AG08395 (cell line): Measurements from ENCODE around the gene CEL.
"Not testable (repeated sequence)": the region's sequence is repeated elsewhere in the genome, so short reads cannot be mapped to it uniquely, and the experiment has no call there.

Experiments
- DNase-seq: peaks from one replicate; pipeline ENCODE4 v3.0.0; 2012; ENCODE audit warnings: mixed read lengths, low spot score

The CEL gene

DNA sequence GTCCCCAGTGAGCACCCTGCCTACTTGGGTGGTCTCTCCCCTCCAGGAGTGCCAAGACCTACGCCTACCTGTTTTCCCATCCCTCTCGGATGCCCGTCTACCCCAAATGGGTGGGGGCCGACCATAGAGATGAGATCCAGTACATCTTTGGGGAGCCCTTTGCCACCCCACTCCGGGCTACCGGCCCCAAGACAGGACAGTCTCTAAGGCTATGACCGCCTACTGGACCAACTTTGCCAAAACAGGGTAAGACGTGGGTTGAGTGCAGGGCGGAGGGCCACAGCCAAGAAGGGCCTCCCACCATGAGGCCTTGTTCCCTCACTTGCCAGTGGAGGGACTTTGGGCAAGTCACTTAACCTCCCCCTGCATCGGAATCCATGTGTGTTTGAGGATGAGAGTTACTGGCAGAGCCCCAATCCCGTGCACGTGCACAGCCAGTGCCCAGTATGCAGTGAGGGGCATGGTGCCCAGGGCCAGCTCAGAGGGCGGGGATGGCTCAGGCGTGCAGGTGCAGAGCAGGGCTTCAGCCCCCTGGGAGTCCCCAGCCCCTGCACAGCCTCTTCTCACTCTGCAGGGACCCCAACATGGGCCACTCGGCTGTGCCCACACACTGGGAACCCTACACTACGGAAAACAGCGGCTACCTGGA lies 24.6 kb downstream of the CEL start:
- DNase-seq: not testable (repeated sequence)

DNA sequence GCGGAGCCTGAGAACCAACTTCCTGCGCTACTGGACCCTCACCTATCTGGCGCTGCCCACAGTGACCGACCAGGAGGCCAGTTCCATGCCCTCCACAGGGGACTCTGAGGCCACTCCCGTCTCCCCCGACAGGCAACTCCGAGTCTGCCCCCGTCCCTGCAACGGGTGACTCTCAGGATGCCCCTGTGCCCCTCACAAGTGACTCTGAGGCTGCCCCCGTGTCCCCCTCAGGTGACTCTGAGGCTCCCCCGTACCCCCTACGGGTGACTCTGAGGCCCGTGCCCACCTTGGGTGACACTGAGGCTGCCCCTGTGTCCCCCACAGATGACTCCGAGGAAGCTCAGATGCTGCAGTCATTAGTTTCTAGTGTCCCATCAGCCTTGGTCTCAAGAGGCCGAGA lies 25.1 kb downstream of the CEL start:
- DNase-seq: no peak

DNA sequence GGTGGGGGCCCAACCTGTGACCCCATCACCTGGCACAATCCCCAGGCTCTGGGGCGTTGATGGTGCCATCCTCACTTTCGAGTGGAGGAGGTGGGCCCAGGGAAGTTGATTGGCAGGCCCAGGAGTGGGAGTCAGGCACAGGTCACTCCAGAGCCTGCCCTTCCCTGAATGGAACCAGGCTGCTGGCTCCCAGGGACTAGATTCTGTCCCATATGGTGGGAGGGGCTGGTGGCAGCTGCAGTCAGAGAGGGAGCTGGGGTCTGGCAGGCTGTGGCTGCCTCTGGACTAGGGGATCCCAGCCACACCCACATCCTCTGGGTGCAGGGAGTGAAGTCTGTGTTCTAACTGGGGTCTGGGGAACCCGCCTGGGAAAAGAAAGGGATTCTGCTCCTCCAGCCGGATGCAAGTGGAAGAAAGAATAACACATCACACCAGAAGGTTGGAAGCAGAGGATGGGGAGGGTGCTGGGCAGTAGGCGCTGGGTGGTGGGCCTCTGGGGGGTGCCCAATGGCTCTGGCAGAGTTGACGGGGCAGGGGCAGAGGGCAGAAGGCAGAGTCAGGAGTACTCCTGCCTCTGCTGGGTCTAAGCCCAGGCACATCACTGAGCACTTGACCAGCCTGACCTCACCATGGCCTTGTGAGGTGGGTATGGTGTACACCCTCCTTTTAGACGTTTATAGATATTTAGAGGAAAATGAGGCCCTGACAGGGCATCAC lies 25.8 kb downstream of the CEL start:
- no peak for DNase-seq

DNA sequence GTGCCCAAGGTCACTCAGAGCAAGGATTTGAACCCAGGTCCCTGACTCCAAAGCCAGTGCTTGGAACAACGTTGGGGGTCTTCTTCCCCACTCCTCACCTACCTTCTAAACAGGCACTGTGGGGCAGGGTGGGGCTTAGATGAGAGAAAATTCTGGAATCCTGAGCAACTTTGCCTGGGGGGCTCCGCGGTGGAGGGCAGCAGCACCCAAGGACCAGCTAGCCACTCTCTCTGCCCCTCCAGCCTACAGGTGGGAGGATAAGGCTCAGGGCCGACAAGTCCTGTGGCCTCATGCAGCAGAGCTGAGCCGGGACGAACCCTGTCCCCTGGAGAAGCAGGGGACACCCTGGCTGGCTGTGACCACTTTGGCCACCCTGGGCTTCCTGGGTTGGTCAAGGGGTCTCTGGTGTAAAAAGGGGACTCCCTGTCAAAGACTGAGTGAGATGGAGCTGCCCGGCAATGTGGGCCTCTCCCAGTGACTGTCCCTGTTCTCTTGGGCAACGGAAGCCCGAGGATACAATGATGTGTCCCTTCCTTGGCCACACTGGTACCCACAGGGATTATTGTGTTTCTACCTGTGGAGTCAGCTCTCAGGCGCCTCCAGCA lies 26.5 kb downstream of the CEL start:
- DNase-seq: no peak

DNA sequence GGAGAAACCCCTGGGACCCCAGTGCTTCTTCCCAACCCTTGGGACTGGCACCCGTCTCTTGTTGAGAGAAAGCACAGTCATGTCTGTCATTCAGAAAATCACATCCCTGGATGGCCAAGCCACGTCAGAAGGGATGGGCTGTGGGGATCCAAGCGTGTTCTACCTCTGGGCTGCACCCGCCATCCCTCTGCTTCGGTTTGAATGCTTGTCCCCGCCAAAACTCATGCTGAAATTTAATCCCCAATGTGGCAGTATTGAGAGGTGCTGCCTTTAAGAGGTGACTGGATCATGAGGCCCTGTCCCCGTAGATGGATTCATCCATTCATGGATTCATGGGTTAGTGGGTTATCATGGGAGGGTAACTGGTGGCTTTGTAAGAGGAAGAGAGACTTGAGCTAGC lies 27.0 kb downstream of the CEL start:
- no peak for DNase-seq

DNA sequence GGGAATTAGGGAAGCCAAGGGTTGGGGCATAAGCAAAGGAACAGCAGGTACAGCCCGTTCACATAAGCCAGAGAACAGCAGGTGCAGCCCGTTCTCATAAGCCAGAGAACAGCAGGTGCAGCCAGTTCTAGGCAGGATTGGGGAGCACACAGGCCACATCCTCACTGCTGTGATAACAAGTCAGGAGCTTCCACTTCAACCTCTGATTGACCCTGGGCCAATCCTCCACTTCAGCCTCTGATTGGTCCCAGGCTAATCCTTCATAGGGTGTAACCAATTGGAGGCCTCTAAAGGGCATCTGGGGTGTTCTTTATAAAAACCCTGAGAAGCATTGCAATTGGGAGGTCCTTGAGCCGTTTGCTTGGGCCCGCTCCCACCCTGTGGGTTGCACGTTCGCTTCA lies 27.5 kb downstream of the CEL start:
- peak; percentile 14 for DNase-seq

DNA sequence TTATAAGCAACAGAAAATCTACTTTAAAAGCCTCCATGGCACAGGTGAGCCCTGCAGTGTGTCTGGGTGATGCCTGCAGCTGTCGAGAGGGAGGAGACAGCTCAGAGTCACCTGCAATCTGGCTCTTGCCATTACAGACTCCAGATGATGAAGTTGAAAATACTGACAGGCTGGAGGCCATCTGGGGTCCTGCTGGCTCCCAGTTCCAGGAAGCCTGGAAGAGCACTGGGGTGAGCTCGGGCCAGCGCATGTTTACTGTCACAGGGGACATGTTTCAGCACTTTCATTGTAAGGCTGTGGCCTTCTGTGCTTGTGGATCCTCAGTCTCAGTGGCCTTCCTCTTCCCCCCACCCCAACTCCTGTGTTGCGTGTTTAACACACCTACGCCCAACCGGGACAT lies 28.4 kb downstream of the CEL start:
- DNase-seq: no peak

DNA sequence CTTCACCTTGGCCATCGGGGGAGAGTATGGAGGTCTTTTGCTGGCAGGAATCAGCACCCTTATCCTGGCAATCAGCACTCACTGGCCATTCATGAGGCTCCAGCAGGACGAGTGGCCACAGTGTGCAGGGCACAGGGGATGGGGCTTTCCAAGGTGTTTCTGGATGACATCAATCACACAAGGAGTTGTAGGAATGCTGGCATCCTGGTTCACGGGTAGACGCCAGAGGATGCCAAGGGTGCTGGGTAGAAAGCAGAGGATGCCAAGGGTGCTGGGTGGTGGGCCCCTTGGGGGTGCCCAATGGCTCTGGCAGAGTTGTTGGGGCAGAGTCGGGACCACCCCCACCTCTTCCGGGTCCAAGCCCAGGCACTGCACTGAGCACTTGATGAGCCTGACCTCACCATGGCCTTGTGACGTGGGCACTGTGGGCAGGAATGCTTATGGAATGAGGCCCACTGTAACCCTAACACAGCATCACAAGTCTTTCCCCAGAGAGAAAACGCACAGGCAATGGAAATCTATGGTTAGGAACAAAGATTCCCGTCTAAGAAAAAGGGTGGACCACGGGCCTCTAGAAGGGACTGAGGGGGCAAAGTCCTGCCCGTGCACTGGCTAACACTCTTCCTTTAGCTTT lies 29.1 kb downstream of the CEL start:
- no peak for DNase-seq

DNA sequence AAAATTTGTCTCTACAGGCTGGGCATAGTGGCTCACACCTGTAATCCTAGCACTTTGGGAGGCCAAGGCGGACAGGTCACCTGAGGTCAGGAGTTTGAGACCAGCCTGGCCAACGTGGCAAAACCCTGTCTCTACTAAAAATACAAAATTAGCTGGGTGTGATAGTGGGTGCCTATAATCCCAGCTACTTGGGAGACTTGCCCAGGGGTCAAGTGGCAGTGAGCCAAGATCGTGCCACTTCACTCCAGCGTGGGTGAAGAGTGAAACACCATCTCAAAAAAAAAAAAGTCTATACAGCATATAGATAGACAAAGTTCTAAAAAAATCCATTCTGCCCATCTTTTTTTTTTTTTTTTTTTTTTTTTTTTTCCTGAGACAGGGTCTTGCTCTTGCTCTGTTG lies 32.6 kb downstream of the CEL start:
- DNase-seq: not testable (repeated sequence)

DNA sequence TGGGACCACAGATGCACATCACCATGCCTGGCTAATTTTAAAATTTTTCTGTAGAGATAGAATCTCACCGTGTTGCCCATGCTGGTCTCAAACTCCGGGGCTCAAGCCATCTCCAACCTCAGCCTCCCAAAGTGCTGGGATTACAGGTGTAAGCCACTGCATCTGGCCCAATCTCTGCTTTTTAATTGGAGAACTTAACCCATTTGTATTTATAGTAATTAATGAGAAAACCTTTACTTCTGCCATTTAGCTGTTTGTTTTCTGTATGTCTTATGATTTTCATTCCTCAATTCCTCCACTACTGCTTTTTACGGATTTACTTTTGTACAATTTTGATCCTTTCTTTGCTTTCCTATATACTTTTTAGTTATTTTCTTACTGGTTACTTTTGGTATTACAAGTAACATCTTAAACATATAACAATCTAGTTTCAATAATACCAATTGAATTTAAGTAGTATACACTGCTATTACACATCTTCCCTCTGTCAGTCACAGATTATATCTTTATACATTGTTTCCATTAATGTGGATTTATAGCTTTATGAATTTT lies 33.1 kb downstream of the CEL start:
- DNase-seq: no peak

DNA sequence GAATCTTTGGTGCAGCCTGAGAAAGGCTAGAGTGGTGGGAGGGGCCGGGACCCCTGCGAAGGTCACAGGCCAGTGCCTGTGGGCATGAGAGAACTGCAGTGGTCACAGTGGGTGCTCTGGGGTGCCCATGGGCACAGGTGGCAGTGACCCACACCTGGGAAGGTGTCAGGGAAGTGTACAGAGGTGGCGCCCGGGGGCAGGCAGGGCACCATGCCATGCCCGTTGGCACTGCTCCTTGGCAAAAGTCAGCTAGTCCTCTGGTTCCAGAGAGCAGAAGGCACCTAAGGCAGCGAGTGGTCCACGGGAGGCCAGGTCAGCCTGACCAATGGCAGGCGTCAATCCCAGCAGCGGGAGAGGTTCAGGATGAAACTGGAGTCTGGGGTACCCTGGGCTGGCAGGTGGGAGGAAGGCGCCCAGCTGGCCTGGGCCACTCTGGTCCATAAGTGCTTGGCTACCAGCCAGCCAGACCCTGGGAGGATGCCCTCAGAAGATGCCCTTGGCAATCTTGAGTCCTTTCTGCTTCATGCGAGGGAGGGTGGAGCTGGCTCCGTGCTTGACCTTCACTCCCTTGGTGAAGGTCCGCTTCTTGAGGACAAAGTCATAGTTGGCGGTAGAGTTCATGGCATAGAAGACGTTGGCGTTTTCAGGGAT lies 36.4 kb downstream of the CEL start:
- no peak for DNase-seq

DNA sequence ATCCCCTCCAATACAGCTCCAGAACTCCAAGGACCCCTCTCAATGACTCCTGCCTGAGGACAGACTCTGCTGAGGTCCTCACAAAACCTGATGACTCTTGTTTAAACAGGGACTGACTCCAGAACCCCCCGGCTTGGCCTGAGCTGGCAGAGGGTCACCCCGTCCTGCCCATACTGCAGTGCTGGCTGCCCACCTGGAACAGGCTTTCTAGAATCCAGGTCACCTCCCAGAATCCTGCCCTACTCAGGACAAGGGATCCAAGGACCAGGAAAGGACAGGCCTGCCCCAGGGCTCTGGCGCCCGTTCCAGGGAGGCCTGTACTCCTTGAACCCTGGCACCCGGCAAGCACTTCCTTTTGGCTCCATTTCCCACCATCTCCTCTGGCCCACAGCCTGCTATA lies 37.1 kb downstream of the CEL start:
- no peak for DNase-seq

DNA sequence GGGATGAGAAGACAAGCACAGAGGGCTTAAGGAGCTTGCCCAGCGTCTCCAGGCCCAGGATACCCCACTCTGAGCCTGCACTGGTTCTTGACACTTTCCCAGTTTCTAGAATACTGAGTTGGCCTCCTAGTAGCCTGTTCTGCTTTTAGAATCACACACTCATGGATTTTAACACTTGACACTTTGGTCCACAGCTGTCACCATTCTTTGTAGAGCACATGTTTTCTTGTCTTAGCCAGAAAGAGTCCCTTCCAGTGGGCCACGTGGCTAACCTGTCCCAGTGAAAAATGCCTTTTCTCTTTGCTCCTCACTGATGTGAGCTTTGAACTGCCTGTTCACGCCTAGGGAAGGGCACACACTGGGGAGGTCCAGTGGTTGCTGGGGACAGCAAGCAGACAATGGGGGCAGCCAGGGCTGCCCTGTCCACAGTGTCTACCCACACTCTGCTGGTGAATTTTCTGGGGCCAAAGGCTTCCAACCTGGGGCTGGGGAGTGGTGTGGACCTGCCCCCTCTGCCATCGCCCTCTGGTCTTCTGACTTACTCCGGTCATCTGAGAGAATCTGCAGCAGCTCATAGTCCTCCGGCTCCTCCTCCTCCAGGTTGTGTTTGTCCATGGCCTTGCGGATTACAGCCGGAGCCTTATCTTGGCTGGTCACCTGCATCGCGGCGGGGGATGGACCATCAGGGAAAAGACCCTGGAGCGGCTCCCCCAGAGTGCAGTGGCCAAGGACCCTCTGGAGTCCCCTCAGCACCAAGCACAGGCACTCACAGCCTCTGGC lies 38.1 kb downstream of the CEL start:
- no peak for DNase-seq

DNA sequence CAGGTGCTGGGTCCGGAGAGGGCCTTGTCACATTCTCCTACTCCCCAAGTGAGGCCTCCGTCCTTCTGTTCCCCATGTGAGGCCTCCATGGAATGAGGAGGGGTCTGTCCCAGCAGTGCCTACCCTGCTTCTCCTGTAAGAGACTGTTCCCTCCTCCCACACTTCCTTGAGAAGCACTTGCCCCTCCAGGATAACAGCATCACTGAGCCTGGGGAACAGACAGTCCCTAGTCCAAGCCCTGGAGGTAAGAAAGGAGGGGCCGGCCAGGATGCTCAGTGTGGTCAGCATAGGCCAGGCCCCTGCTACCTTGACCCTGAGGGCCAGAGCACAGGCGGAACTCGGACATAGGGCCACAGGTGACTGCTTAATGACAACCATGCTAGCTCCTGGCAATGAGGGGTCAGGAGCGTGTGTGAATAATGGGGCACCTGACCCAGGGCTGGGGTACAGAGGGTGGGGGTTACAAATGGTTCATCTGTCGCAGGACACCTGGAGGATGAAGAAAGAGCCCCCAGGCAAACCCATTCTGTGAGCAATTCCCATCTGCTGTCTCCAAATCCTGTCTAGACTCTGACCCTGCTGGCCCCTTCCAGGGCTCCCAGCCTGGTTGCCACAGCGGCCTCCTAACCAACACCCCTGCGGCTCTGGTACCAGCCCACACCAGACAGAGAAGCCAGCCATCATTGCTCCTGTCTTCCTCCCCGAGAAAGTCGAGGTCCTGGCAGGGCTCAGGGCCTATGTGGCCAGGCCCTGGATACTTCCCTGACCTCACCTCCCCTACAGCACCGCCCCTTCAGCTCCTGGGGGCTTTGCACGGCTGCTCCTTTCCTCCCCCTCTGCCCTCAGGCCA lies 39.0 kb downstream of the CEL start:
- no peak for DNase-seq

DNA sequence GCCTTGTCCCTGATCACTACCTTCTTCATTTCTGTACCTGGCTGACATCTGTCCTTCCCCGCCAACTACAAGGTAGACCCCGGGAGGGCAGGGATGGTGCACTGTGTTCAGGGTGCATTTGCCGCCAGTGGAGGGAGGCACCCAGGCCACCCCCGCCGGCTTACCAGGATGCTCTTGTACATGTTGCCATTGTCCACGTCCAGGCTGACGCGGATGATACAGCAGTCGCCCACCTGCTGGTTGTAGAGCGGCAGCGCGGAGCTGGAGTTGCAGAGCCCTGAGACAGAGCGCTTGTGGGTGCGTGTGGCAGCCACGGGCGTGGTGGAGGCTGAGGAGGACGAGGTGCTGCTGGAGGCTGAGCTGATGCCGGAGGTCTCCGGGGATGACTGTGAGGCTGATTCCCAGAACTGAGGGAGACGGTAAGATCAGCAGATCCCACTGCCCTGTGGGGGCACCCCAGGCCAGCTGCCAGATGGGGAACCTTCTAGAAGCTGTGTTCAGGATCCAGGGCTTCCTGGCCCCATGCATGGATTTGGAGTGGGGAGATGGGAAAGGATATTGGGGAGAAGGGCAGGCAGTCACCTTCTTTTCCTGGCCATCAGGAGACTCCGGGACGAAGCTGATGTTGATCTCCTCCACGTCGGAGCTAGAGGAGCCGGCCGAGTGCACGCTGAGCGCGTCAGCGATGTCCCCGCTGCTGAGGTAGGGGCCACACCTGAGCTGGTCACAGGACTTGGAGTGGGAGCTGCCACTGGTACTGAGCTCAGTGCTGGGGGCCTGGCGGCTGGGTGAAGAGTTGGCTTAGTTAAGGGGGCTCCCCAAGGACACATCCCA lies 39.8 kb downstream of the CEL start:
- no peak for DNase-seq

DNA sequence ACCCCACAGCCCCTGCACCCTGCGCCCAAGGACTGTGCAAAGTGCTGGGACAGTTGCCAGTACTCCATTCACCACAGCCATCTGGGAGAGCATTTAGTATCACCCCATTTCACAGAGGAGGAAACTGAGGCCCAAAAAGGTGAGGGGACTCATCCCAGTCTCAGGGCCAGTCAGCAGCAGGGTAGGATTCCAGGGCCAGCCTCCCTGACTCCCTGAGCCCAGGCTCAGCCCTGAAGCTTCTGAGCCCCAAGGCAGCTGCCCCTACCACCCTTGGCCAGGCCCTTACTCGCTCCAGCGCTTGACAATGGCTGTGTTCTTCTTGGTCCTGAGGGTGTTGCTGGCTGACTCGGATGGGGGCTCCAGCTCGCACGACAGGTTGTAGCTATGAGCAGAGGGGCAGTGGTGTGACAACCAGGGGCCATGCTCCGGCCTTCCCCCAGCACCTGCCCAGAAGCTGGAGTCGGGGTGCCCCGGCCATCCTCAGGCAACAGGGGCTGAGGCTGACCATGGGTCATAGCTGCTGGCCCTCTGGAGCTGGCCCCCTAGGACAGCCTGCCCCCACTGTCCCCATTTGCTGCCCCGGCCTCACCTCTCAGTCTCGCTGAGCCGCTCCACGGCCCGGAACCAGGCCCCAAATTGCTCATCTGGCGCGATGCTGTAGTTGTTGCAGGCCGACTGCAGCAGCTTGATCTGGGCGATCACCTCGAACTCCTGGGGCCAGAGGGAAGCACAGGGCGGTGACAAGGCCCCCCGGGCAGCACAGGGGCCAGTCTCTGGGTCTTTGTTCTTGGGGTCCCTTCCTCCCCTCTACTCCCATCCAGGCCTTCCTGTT lies 40.6 kb downstream of the CEL start:
- DNase-seq: no peak

DNA sequence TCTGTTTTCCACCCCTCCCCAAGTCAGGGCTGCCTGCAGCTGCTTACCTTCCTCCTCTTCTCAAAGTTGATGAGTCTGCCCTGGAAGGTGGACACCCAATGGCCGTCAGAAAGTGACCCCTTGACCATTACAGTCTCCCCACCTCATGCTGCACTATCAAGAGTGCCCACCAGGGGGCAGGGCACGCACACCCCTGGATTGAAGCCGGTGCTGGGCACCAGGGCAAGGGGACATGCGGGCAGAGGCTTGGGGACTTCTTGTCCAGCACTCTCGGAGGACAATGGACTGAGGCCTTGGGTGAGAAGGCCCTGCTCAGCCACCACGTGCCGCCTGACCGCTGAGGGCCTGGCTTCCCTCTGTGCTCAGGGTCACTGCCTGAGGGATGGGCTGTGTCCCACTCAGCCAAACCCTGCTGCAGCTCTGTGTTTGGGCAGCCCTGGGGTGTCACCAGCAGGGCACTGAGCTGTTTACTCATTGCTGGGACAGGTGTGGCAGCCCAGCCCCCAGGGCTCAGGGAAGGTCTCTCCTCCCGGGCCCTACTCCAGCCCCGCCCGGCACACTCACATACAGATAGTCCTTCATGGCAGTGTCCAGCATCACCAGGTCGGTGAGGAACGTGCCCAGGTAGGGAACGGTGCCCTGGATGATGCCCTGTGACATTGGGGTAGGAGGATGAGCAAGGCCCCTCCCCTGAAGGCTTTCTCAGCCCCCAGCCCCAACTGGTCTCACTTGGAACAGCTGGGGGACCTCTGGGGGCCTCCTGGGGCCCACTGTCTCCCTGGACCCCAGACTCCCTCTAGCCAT lies 41.6 kb downstream of the CEL start:
- DNase-seq: peak; percentile 78

DNA sequence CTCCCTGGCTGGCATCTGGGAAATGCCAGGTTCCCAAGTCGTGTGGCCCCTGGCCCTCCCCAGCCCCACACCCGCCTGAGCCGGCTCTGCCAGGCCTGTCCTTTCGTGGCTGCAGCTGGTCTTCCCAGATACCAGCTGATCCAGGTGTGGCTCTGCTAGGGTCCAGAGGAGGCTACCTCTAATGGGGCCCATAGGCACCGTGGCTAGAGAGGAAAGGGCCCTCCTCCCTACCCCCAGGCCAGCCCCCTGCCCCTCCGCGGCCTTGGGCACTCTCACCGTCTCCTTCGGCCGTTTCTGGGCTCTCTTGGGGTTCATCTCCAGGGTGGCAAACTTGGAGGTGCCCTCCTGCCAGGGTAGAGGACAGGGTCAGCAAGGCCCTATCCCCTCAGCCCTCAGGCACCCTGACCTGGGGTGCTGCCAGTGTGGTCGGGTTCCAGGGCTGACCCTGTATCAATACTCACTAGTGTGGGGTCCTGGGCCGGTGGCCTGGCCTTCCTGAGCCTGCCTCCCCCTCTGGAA lies 42.3 kb downstream of the CEL start:
- no peak for DNase-seq
